Endothelial cell of umbilical vein (primary cell): ENCODE measurements around the gene ZC3H7A.

Experiments used
- CTCF ChIP-seq, 2 donors: IDR thresholded peaks; 1 replicate in 1 of 2; 2 replicates in 1 of 2; pipeline ENCODE4 v1.5.1; 2011; ENCODE audit warnings: low read length in 2 of 2, mild to moderate bottlenecking in 2 of 2, moderate library complexity in 2 of 2, control low read depth in 1 of 2, inconsistent platforms in 1 of 2, low read depth in 1 of 2; ENCODE audit not compliant: insufficient read depth in 1 of 2; ENCODE audit errors: extremely low read depth in 1 of 2
- JUN ChIP-seq: IDR thresholded peaks from 2 replicates; pipeline ENCODE4 v1.6.1; 2011; ENCODE audit warnings: borderline replicate concordance, low read depth; ENCODE audit not compliant: insufficient read length, insufficient read depth
- MYC ChIP-seq: IDR thresholded peaks from one replicate; pipeline ENCODE4 v1.6.1; 2011; ENCODE audit warnings: mild to moderate bottlenecking, low read depth, low read length
- POLR2A ChIP-seq: IDR thresholded peaks from 2 replicates; pipeline ENCODE4 v1.6.1; 2012; ENCODE audit warnings: low read depth, mild to moderate bottlenecking, control low read depth, low read length
- POLR2AphosphoS5 ChIP-seq: IDR thresholded peaks from 2 replicates; pipeline ENCODE4 v1.6.1; 2012; ENCODE audit warnings: low read depth, mild to moderate bottlenecking, control low read depth, low read length, moderate library complexity; ENCODE audit not compliant: insufficient read depth
- TF ChIP-seq, protein P1 (sequence below): IDR thresholded peaks from 2 replicates; pipeline ENCODE4 v1.6.1; 2011; ENCODE audit not compliant: insufficient read depth, insufficient read length

DNA sequence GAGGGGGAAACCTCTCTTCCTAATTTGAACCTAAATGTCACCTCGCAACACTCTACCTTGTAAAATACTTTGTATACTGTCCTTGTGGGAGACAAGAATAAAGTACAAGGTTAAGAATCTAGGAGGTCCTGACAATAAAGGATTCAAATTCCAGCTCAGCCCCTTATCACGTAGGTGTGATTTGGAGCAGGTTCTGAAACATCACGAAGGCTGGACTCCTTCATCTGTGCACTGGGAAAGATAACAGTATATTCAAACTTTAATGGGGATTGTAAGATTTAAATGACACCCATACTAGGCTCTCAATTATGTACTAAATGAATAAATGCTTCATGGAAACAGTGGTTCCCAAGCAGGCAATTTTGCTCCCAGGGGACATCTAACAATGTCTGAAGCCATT, 56.5 kb downstream of the ZC3H7A start:
- TF ChIP-seq CTCF (IDR thresholded peaks at IDR 0.05; ENCODE audit: extremely low read depth in 1 of 2, insufficient read depth in 1 of 2, low read depth in 1 of 2, low read length in 2 of 2) (no peak), POLR2AphosphoS5 (no peak), MYC (no peak), POLR2A (no peak), JUN (no peak)
- TF ChIP-seq, protein P1, sequence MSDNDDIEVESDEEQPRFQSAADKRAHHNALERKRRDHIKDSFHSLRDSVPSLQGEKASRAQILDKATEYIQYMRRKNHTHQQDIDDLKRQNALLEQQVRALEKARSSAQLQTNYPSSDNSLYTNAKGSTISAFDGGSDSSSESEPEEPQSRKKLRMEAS = no peak
